A549 (cell line): Measurements from ENCODE around the gene PLCB1.

Experiments used
- CEBPB ChIP-seq, 2 experiments: fragments of >200 bp in 1 of 2; sonication (Bioruptor Twin) in 1 of 2; formaldehyde crosslinking in 1 of 2; IDR thresholded peaks; 2 replicates each; pipeline ENCODE4 v1.6.1; 2012 to 2016
- HOXB13 ChIP-seq: fragments of 250-450 bp; sonication (Bioruptor Pico); IDR thresholded peaks from 2 replicates; pipeline ENCODE4 v1.5.0; 2020; ENCODE audit warnings: low read depth, mild to moderate bottlenecking, moderate library complexity
- PHF8 ChIP-seq: fragments of 200-600 bp; sonication (generic); IDR thresholded peaks from 2 replicates; pipeline ENCODE4 v1.6.1; 2016; ENCODE audit warnings: low read depth, mild to moderate bottlenecking, antibody characterized with exemption, moderate library complexity, borderline replicate concordance
- POLR2A ChIP-seq: IDR thresholded peaks from 2 replicates; pipeline ENCODE4 v1.6.1; 2012; ENCODE audit warnings: mild to moderate bottlenecking, low read length
- POLR2AphosphoS2 ChIP-seq: conservative IDR thresholded peaks from 2 replicates; pipeline ENCODE4 v1.6.1; 2012; ENCODE audit warnings: low read length, improper control_type of control experiment, inconsistent platforms
- RARB ChIP-seq: fragments of 250-450 bp; sonication (Bioruptor Pico); IDR thresholded peaks from 2 replicates; pipeline ENCODE4 v1.8.0; 2021; ENCODE audit warnings: mild to moderate bottlenecking, moderate library complexity
- RNF2 ChIP-seq: fragments of 200-600 bp; sonication (generic); IDR thresholded peaks from 2 replicates; pipeline ENCODE4 v1.6.1; 2016; ENCODE audit warnings: low read depth, mild to moderate bottlenecking, antibody characterized with exemption, moderate library complexity, borderline replicate concordance
- TF ChIP-seq, protein P1 (sequence below): fragments of >200 bp; sonication (Bioruptor Twin); formaldehyde crosslinking; IDR thresholded peaks from 3 replicates; pipeline ENCODE4 v1.5.1; 2016
- TF ChIP-seq, protein P2 (sequence below): fragments of 450-650 bp; IDR thresholded peaks from 2 replicates; pipeline ENCODE4 v1.6.1; 2014; ENCODE audit warnings: antibody characterized with exemption

DNA sequence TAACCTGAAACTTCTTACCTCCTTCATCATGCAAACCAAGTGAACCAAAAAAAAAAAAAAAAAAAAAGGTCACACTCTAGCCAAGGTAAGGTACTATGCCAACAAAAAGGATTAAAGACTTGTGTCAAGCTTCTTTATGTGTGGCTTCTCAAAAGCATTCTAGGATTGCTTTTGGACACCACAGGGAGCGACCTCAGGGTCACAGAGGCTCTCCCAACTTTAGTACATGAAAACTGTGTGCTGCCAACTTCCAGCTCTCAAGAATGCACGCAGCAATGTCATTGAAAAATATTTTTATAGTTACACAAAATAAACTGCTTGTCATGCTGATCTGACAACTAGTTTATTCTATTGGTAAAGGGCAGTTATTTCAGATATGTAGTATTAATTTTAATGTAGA, 243.8 kb downstream of the PLCB1 start:
- TF ChIP-seq, protein P1, sequence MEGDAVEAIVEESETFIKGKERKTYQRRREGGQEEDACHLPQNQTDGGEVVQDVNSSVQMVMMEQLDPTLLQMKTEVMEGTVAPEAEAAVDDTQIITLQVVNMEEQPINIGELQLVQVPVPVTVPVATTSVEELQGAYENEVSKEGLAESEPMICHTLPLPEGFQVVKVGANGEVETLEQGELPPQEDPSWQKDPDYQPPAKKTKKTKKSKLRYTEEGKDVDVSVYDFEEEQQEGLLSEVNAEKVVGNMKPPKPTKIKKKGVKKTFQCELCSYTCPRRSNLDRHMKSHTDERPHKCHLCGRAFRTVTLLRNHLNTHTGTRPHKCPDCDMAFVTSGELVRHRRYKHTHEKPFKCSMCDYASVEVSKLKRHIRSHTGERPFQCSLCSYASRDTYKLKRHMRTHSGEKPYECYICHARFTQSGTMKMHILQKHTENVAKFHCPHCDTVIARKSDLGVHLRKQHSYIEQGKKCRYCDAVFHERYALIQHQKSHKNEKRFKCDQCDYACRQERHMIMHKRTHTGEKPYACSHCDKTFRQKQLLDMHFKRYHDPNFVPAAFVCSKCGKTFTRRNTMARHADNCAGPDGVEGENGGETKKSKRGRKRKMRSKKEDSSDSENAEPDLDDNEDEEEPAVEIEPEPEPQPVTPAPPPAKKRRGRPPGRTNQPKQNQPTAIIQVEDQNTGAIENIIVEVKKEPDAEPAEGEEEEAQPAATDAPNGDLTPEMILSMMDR = no peak
- TF ChIP-seq HOXB13 (no peak), POLR2A (no peak), RNF2 (no peak), POLR2AphosphoS2 (no peak), CEBPB (IDR thresholded peaks at IDR 0.05) (no peak), RARB (CRISPR knock-in tag) (no peak), PHF8 (no peak)
- TF ChIP-seq, protein P2, sequence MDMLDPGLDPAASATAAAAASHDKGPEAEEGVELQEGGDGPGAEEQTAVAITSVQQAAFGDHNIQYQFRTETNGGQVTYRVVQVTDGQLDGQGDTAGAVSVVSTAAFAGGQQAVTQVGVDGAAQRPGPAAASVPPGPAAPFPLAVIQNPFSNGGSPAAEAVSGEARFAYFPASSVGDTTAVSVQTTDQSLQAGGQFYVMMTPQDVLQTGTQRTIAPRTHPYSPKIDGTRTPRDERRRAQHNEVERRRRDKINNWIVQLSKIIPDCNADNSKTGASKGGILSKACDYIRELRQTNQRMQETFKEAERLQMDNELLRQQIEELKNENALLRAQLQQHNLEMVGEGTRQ = no peak
